Panc1 (cell line): Measurements from ENCODE around the gene TP53BP2. TPM values are rescaled to one million over a fixed set of nuclear protein-coding genes. Genes with fewer than 3 reads are reported as not detected.

Experiments used
- ATAC-seq: fragments of 200-7000 bp; cut with Tn5 transposase; 2 replicates; pipeline ENCODE4 v1.9.1; 2020; ENCODE audit warnings: mild to moderate bottlenecking, moderate library complexity
- BruUV-seq: library from RNA; stranded (reverse); fragments of 400-500 nt; replicated peaks from 2 replicates; lab custom pipeline; 2021; lab: Mats Ljungman, UMichigan
- CTCF ChIA-PET: fragments of 300-600 bp; sonication (Branson Sonifier 250); formaldehyde crosslinking; loops from one replicate; lab custom pipeline; 2022; ENCODE audit warnings: antibody characterized with exemption; lab: Charles Lee
- POLR2A ChIA-PET: fragments of 300-600 bp; sonication (Branson Sonifier 250); formaldehyde crosslinking; loops from one replicate; lab custom pipeline; 2022; ENCODE audit warnings: antibody characterized with exemption; lab: Charles Lee
- DNase-seq: peaks from one replicate; pipeline ENCODE4 v3.0.0-alpha.2; 2010; ENCODE audit warnings: low read depth, low spot score
- H3K27ac ChIP-seq: 2 replicates; pipeline ENCODE4 v1.5.1; 2011; ENCODE audit warnings: mild to moderate bottlenecking, low read length, inconsistent platforms
- H3K27me3 ChIP-seq: fragments of 200-500 bp; sonication (Bioruptor generic); 2 replicates; pipeline ENCODE4 v1.6.0; 2014; ENCODE audit warnings: low read length, inconsistent platforms; ENCODE audit not compliant: control insufficient read depth, insufficient read depth
- H3K36me3 ChIP-seq: fragments of 200-500 bp; sonication (Bioruptor generic); 2 replicates; pipeline ENCODE4 v1.5.1; 2014; ENCODE audit warnings: inconsistent platforms, mild to moderate bottlenecking, low read length, moderate library complexity; ENCODE audit not compliant: control insufficient read depth, insufficient read depth
- H3K4me1 ChIP-seq: 2 replicates; pipeline ENCODE4 v1.5.1; 2011; ENCODE audit warnings: inconsistent platforms, mild to moderate bottlenecking, low read length, moderate library complexity; ENCODE audit not compliant: control insufficient read depth, insufficient read depth
- H3K4me3 ChIP-seq, 2 experiments: 2 replicates each; pipeline ENCODE4 v1.5.1; 2011 to 2012; ENCODE audit warnings: low read depth in 2 of 2, low read length in 2 of 2, mild to moderate bottlenecking in 2 of 2, inconsistent platforms in 1 of 2, moderate library complexity in 1 of 2
- H3K9me3 ChIP-seq: fragments of 200-500 bp; sonication (Bioruptor generic); 2 replicates; pipeline ENCODE4 v1.5.1; 2014; ENCODE audit warnings: low read depth, mild to moderate bottlenecking, inconsistent platforms, low read length, moderate library complexity; ENCODE audit not compliant: control insufficient read depth, insufficient read depth
- POLR2AphosphoS5 ChIP-seq: IDR thresholded peaks from 2 replicates; pipeline ENCODE4 v1.6.1; 2012; ENCODE audit warnings: mild to moderate bottlenecking, low read depth, low read length, moderate library complexity
- SIN3A ChIP-seq: IDR thresholded peaks from 2 replicates; pipeline ENCODE4 v1.6.1; 2012; ENCODE audit warnings: low read depth, mild to moderate bottlenecking, low read length, moderate library complexity, borderline replicate concordance; ENCODE audit not compliant: insufficient read depth
- TCF7L2 ChIP-seq: IDR thresholded peaks from 2 replicates; pipeline ENCODE4 v1.6.1; 2011; ENCODE audit warnings: mild to moderate bottlenecking, low read depth, low read length, inconsistent platforms
- in situ Hi-C: cut with HindIII; loops from 2 replicates; pipeline ENCODE4 v1.10.0; 2016; ENCODE audit warnings: low sequenced_read_pairs, low pct_unique_long_range_greater_than_20kb
- intact Hi-C: fragments of 100-400 bp; cut with micrococcal nuclease; formaldehyde crosslinking; loops from one replicate; pipeline ENCODE4 v1.10.0; 2022; ENCODE audit not compliant: unreplicated experiment
- total RNA-seq: library from RNA; stranded (reverse); gene quantifications from one replicate; pipeline ENCODE4 v1.2.1, GENCODE V29; 2021; ENCODE audit not compliant: unreplicated experiment
- TF ChIP-seq, protein P1 (sequence below): fragments of 450-650 bp; IDR thresholded peaks from 2 replicates; pipeline ENCODE4 v1.5.1; 2017; ENCODE audit warnings: mild to moderate bottlenecking
- TF ChIP-seq, protein P2 (sequence below), 2 experiments: IDR thresholded peaks; 2 replicates each; pipeline ENCODE4 v1.6.1; 2011 to 2012; ENCODE audit warnings: low read depth in 2 of 2, control low read depth in 1 of 2, low read length in 1 of 2, mild to moderate bottlenecking in 1 of 2, moderate library complexity in 1 of 2; ENCODE audit not compliant: insufficient read depth in 1 of 2

Gene TP53BP2
- total RNA-seq, 1 experiment from 2014 or later, result 51.4 TPM

DNA sequence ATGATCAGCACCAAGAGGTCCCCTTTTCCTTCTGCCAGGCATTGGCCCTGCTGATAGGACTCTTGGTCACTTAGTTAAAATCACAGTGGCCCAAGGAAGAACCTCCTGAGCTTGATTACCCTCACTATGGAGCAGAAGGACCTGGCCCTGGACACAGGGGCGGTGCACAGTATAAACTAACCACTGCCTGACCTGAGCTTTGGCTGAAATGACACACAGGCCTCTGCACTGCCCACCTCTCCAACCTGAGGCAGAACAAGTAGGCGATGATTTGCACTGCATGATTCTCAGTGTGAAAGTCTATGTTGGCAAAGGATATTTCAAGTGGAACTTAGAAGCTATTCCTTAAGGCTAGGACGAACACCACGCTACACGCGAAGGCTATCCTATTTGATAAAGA is 84.9 kb downstream of the TP53BP2 start:
- CTCF ChIA-PET, result no interaction called here

DNA sequence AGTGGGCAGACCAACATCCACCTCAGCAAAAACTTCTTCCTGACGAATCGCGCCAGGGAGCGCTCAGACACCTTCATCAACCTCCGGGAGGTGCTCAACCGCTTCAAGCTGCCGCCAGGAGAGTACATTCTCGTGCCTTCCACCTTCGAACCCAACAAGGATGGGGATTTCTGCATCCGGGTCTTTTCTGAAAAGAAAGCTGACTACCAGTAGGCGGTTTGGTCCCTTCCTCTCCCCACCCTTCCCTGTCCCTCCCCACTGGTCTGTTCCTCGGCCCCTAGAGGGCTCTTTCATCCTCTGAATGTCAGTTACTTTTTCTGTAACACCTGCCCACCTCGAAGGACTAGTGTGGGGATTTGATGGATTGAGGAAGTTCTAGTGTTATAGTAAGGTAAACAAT is 86.5 kb downstream of the TP53BP2 start:
- H3K4me1 ChIP-seq, result no peaks in the 10 kb centered on the region
- no peak for ATAC-seq
- H3K4me3 ChIP-seq, result no peak overlapping the region
- H3K27me3 ChIP-seq, result no peaks in the 10 kb centered on the region
- intact Hi-C loops (no loop called here), in situ Hi-C loops (no loop called here)
- TF ChIP-seq POLR2AphosphoS5 (no peak), TCF7L2 (no peak), SIN3A (no peak)
- TF ChIP-seq, protein P1, sequence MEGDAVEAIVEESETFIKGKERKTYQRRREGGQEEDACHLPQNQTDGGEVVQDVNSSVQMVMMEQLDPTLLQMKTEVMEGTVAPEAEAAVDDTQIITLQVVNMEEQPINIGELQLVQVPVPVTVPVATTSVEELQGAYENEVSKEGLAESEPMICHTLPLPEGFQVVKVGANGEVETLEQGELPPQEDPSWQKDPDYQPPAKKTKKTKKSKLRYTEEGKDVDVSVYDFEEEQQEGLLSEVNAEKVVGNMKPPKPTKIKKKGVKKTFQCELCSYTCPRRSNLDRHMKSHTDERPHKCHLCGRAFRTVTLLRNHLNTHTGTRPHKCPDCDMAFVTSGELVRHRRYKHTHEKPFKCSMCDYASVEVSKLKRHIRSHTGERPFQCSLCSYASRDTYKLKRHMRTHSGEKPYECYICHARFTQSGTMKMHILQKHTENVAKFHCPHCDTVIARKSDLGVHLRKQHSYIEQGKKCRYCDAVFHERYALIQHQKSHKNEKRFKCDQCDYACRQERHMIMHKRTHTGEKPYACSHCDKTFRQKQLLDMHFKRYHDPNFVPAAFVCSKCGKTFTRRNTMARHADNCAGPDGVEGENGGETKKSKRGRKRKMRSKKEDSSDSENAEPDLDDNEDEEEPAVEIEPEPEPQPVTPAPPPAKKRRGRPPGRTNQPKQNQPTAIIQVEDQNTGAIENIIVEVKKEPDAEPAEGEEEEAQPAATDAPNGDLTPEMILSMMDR, result no peak; the same call in 1 of the 2 replicates
- TF ChIP-seq, protein P2, sequence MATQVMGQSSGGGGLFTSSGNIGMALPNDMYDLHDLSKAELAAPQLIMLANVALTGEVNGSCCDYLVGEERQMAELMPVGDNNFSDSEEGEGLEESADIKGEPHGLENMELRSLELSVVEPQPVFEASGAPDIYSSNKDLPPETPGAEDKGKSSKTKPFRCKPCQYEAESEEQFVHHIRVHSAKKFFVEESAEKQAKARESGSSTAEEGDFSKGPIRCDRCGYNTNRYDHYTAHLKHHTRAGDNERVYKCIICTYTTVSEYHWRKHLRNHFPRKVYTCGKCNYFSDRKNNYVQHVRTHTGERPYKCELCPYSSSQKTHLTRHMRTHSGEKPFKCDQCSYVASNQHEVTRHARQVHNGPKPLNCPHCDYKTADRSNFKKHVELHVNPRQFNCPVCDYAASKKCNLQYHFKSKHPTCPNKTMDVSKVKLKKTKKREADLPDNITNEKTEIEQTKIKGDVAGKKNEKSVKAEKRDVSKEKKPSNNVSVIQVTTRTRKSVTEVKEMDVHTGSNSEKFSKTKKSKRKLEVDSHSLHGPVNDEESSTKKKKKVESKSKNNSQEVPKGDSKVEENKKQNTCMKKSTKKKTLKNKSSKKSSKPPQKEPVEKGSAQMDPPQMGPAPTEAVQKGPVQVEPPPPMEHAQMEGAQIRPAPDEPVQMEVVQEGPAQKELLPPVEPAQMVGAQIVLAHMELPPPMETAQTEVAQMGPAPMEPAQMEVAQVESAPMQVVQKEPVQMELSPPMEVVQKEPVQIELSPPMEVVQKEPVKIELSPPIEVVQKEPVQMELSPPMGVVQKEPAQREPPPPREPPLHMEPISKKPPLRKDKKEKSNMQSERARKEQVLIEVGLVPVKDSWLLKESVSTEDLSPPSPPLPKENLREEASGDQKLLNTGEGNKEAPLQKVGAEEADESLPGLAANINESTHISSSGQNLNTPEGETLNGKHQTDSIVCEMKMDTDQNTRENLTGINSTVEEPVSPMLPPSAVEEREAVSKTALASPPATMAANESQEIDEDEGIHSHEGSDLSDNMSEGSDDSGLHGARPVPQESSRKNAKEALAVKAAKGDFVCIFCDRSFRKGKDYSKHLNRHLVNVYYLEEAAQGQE (IDR thresholded peaks at IDR 0.05; ENCODE audit: insufficient read depth in 1 of 2, low read depth in 2 of 2, low read length in 1 of 2), result no peak
- peaks cover 18% of the 10 kb centered on the region for H3K36me3 ChIP-seq
- BruUV-seq, result TSS peak; percentile 28
- no peaks in the 10 kb centered on the region for H3K9me3 ChIP-seq
- no peak for DNase-seq
- ChIA-PET CTCF (interaction anchor here (0.8 kb wide), 1 partner anchor 58 kb away, joined by 6 read pairs; no protein-coding TSS in a partner anchor), POLR2A (no interaction called here)
- H3K27ac ChIP-seq, result no peak overlapping the region

More for the DNA sequence above, 84.9 kb downstream of the TP53BP2 start:
- DNase-seq (no peak), ATAC-seq (no peak)
- BruUV-seq, result no TSS peak
- no peak overlapping the region for H3K4me3 ChIP-seq
- H3K4me1 ChIP-seq, result no peaks in the 10 kb centered on the region
- POLR2A ChIA-PET, result interaction anchor here (0.5 kb wide), 1 partner anchor 61 kb away, joined by 4 read pairs; no protein-coding TSS in a partner anchor
- intact Hi-C loops, result no loop called here
- H3K9me3 ChIP-seq, result no peaks in the 10 kb centered on the region
- no peak for TF ChIP-seq TCF7L2
- TF ChIP-seq, protein P1, result no peak
- TF ChIP-seq POLR2AphosphoS5, result no peak
- TF ChIP-seq SIN3A, result no peak
- TF ChIP-seq, protein P2 (IDR thresholded peaks at IDR 0.05; ENCODE audit: insufficient read depth in 1 of 2, low read depth in 2 of 2, low read length in 1 of 2), result no peak
- in situ Hi-C loops, result no loop called here
- H3K27ac ChIP-seq, result no peak overlapping the region; the same call in 1 of the 2 replicates
- no peaks in the 10 kb centered on the region for H3K27me3 ChIP-seq
- peaks cover 13% of the 10 kb centered on the region; the same call in 1 of the 2 replicates for H3K36me3 ChIP-seq
